Small intestine (tissue), 7 donors: ENCODE data around the gene COL25A1. TPM values are rescaled to one million over a fixed set of nuclear protein-coding genes. Genes with fewer than 3 reads are reported as not detected.

Source experiments
- DNase-seq, 2 donors: peaks; one replicate each; pipeline versions ENCODE4 v3.0.0 to v3.0.0-alpha.2; 2013
- FAIRE-seq: peaks from 2 replicates; lab custom pipeline; 2012; peaks lifted over from hg19 to GRCh38; lab: Jason Lieb, UNC
- H3K27ac ChIP-seq, 3 donors: one replicate each; pipeline ENCODE4 v1.5.1; 2013; ENCODE audit warnings: low read length in 2 of 3, mild to moderate bottlenecking in 2 of 3, control low read depth in 1 of 3, inconsistent platforms in 1 of 3, low read depth in 1 of 3, moderate library complexity in 1 of 3
- H3K27me3 ChIP-seq, 3 donors: one replicate each; pipeline ENCODE4 v1.6.1; 2013; ENCODE audit warnings: low read length in 3 of 3, inconsistent platforms in 1 of 3; ENCODE audit not compliant: control insufficient read depth in 3 of 3, insufficient read depth in 3 of 3
- H3K36me3 ChIP-seq, 3 donors: one replicate each; pipeline ENCODE4 v1.6.1; 2013; ENCODE audit warnings: low read length in 3 of 3, inconsistent platforms in 1 of 3, low read depth in 1 of 3, mild to moderate bottlenecking in 1 of 3, moderate library complexity in 1 of 3; ENCODE audit not compliant: control insufficient read depth in 3 of 3, insufficient read depth in 2 of 3
- H3K4me1 ChIP-seq, 3 donors: one replicate each; pipeline ENCODE4 v1.6.1; 2013; ENCODE audit warnings: low read length in 2 of 3, inconsistent platforms in 1 of 3, low read depth in 1 of 3, mild to moderate bottlenecking in 1 of 3, moderate library complexity in 1 of 3; ENCODE audit not compliant: control insufficient read depth in 3 of 3, insufficient read depth in 2 of 3
- H3K4me3 ChIP-seq, 3 donors: one replicate each; pipeline ENCODE4 v1.5.1; 2013; ENCODE audit warnings: low read length in 3 of 3, control low read depth in 1 of 3, inconsistent platforms in 1 of 3, low read depth in 1 of 3, mild to moderate bottlenecking in 1 of 3, moderate library complexity in 1 of 3
- H3K9me3 ChIP-seq, 2 donors: one replicate each; pipeline ENCODE4 v1.6.1; 2013; ENCODE audit warnings: low read depth in 1 of 2, low read length in 1 of 2; ENCODE audit not compliant: control insufficient read depth in 2 of 2, insufficient read depth in 1 of 2
- WGBS, 3 donors: extraction: QIAGEN DNeasy Blood & Tissue Kit; methylation state at CpG; one replicate each; pipeline ENCODE4 v1.1.7; 2013; 5-methylcytosine and 5-hydroxymethylcytosine counted together
- polyA plus RNA-seq, 4 donors: library from polyadenylated mRNA; stranded (reverse) in 3 of 4; unstranded in 1 of 4; fragments of 200-250 nt in 3 of 4; fragments of 120-200 nt in 1 of 4; gene quantifications; one replicate each; pipeline versions ENCODE4 v1.2.1 to v1.2.3, GENCODE V29; 2013
- donor health status: healthy with polysubstance abuse.
- donor health status: control.
- donor health status: control.
- donor health status: Bipolar disorder and iron deficiency.
- donor health status: healthy.

The COL25A1 gene
- polyA plus RNA-seq, 4 donors = 0.24 to 6.2 (median 2.5) TPM

DNA sequence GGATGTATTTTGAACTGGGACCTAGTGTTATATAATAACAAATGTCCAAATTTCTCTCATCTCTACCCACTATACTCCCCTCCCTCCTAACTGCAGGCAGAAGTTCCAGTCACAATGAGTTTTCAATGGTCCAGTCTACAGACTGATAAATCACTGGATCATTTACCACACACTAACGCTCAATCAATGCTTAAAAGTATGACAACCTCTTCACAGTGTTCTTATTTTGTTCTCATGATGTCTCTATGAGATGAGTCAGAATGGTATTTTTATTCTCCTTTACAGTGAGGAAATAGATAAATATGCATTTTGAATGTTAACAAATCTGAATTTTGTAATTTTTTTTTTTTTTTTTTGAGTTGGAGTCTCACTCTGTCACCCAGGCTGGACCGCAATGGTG, 455.9 kb downstream of the COL25A1 start:
- Histone ChIP-seq H3K9me3 (no peaks in the 10 kb centered on the region), H3K27me3 (no peaks in the 10 kb centered on the region), H3K4me1 (no peaks in the 10 kb centered on the region), H3K4me3 (no peak overlapping the region), H3K27ac (no peak overlapping the region), H3K36me3 (no peaks in the 10 kb centered on the region)
- no peak for FAIRE-seq
- no peak for DNase-seq
- WGBS, 3 donors = 72 to 91% (median 83%) methylated on average over 2 of the region's 2 CpGs

DNA sequence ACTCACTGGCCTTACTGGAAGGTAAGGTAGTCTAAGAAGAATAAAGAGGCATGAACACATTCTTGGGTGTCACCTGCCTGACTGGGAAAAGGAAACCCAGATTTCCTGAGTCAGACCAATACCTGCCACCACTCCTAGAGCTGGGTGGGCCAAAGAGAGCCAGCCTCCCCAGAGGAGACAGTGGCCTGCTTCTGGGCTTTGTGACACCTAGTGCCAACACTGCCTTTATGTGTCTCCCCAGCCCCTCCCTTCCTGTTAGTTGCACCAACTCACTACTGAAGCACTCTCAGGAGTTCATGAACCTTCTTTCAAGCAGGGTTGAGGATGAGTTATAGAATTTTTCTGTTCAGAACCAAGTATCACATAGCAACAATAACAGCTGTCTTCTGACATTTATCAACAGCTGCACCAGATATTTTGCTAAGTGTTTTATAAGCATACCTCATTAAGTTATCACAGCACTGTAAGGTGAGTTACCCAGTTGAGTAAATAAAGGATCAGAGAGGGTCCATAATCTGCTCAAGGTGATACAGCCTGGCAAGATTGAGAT, 462.0 kb downstream of the COL25A1 start:
- Histone ChIP-seq H3K4me3 (no peak overlapping the region), H3K4me1 (no peaks in the 10 kb centered on the region), H3K9me3 (no peaks in the 10 kb centered on the region), H3K27ac (no peak overlapping the region), H3K36me3 (no peaks in the 10 kb centered on the region), H3K27me3 (no peaks in the 10 kb centered on the region)
- FAIRE-seq = no peak
- DNase-seq = no peak

DNA sequence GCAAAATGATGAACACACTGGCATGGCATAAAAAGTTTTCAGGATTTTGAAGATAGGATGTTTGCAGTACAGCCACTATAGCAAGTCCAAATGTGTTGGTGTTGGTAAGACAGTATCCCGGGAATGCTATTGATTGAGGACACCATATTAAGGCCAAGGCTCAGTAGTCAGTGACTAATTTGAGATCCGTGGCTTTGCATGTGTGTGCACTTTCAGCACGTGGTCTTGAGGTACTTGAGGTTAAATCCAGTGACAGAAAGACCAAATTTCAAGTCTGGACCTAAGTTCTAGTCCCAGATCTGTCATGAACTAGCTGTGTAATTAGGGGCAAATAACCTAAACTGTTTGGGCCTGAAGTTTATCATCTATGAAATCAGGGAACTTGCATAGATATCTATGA, 463.1 kb downstream of the COL25A1 start:
- Histone ChIP-seq H3K4me3 (no peak overlapping the region), H3K27me3 (no peaks in the 10 kb centered on the region), H3K9me3 (no peaks in the 10 kb centered on the region), H3K4me1 (no peaks in the 10 kb centered on the region), H3K36me3 (no peaks in the 10 kb centered on the region), H3K27ac (no peak overlapping the region)
- WGBS, 3 donors = 77 to 82% (median 78%) methylated on average over 3 of the region's 3 CpGs
- no peak for FAIRE-seq
- no peak for DNase-seq

DNA sequence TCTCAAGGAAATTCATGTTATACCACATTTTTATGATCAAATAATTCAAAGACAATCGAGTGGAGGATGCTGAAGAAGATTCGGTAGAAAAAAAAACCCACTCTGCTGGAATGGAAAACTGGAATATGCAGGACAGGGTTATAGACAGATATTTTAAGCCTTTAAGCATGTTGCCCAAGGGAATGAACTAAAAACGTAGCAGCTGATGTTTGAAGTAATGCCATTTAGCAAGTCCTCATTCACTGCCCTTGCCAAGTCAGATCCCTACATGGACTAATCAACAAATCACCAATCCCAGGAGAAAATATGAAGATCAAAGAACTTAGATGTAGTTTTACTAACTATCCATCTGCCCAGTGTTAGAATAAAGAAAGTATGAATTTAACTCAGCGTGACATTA, 464.0 kb downstream of the COL25A1 start:
- WGBS, 3 donors = 83 to 87% (median 87%) methylated on average over 4 of the region's 4 CpGs
- no peaks in the 10 kb centered on the region for H3K4me1 ChIP-seq
- H3K36me3 ChIP-seq = no peaks in the 10 kb centered on the region
- no peak overlapping the region for H3K27ac ChIP-seq
- H3K27me3 ChIP-seq = peaks cover 0 to 5% (median 0%) of the 10 kb centered on the region in 3 donors
- no peaks in the 10 kb centered on the region for H3K9me3 ChIP-seq
- DNase-seq = no peak
- no peak for FAIRE-seq
- H3K4me3 ChIP-seq = no peak overlapping the region

DNA sequence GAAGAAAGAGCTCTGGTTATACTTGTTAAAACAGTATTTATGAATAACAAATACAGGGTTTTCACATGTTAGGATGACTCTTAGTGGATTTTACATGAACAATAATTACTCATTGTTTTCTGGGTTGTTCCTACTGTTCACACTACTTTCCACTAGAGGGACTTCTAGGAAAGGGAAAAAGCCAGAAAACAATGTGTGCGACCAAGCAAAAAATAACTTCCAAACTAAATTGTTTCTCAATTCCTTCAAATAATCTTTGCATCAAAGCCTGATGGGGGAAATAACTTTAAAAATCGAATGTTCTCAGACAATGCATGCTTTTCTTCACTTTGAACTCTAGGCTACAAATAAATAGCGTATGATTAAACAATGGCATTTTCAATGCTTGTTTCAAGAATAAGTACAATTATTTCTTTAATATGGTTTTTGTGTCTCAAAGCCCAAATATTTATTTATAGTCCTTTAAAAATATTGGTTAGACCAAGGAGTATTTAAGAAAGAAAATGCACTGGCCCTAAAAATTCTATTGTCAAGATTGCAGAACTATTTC, 467.5 kb downstream of the COL25A1 start:
- H3K36me3 ChIP-seq = no peaks in the 10 kb centered on the region
- FAIRE-seq = peak; percentile 47
- DNase-seq = peak; percentile 31 to 43
- H3K9me3 ChIP-seq = no peaks in the 10 kb centered on the region
- 30 to 34% (median 30%) methylated on average over 3 of the region's 3 CpGs for WGBS, 3 donors
- no peak overlapping the region for H3K27ac ChIP-seq
- peaks cover 0 to 2% (median 0%) of the 10 kb centered on the region in 3 donors for H3K4me1 ChIP-seq
- H3K4me3 ChIP-seq = no peak overlapping the region
- peaks cover 0 to 11% (median 0%) of the 10 kb centered on the region in 3 donors for H3K27me3 ChIP-seq

DNA sequence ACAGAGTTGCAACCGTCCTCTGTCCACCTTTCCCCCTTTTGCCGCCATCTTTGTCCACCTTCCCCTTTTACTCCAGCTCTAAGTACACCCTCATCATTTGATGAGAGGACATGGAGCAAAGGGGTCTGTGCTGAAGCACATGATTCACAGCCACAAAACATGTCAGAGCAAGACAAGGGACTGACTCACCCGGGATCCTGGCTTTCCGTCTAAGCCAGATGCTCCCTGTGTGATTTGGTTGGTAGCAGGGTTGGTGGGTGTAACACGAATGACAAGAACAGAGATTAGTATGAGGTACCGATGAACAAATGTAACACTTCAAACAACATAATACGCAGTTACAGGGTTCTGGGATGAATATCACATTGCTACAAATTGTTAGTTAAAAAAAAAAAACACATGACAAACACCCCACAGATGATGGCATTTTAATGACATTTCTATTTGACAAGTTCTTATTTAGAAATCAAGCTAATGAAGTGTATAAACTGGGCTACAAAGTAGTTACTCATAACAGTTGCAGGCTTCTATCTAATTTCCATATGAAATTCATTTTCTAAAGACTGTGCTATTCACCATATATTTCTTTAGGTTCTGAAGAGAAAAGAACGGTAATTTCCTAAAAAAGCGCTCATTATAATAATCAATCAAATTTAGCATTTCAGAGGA, 468.2 kb downstream of the COL25A1 start:
- WGBS, 3 donors = 78 to 82% (median 78%) methylated on average over 9 of the region's 9 CpGs
- FAIRE-seq (no peak), DNase-seq (no peak)
- no peaks in the 10 kb centered on the region for H3K9me3 ChIP-seq
- H3K27ac ChIP-seq = no peak overlapping the region
- peaks cover 0 to 11% (median 2%) of the 10 kb centered on the region in 3 donors for H3K27me3 ChIP-seq
- H3K36me3 ChIP-seq = no peaks in the 10 kb centered on the region
- H3K4me1 ChIP-seq = peaks cover 0 to 2% (median 0%) of the 10 kb centered on the region in 3 donors
- H3K4me3 ChIP-seq = no peak overlapping the region

DNA sequence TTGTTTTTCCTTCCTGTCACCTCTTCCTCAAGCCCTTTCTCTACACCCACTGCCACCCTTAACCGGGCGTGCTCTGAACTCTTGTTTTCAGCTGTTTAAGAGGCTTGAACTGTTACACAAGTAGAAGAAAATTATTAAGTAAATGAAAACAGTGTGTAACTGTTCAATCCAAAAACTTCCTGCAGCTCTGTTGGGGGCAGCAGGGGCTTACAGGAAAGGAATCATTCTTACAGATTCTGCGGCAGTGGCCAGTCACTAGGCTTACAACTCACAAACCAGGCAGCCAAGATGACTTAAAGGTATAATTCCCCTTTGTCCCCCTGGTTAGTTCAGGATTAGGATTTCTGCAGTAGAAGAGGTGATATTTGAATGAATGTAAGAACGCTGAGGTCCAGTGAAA, 469.4 kb downstream of the COL25A1 start:
- H3K9me3 ChIP-seq = no peaks in the 10 kb centered on the region
- no peaks in the 10 kb centered on the region for H3K36me3 ChIP-seq
- FAIRE-seq = no peak
- whole genome bisulfite sequencing, 3 donors = 88 to 92% (median 92%) methylated on average over 4 of the region's 4 CpGs
- no peak overlapping the region for H3K4me3 ChIP-seq
- peaks cover 0 to 2% (median 2%) of the 10 kb centered on the region in 3 donors for H3K4me1 ChIP-seq
- H3K27me3 ChIP-seq = peaks cover 0 to 11% (median 2%) of the 10 kb centered on the region in 3 donors
- H3K27ac ChIP-seq = no peak overlapping the region
- DNase-seq = no peak

DNA sequence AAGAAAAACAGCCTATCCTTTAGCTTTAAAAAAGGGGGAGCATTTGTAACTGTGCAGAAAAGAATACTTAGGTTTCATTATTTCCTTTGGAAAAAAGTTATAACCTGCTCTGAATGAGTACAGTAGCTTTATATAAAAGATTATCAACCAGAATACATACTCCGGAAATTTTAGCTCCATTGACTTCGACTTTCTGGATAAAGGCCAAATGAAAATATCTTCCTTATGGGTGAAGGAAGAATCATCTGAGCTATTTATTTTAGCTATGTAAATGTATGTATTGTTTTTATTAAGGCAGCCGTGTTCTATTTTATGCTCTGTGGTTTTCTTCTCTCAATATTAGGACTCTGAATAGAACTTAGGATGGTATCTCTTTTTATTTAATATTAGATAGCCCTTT, 470.6 kb downstream of the COL25A1 start:
- FAIRE-seq (no peak), DNase-seq (no peak)
- H3K27me3 ChIP-seq = peaks cover 0 to 11% (median 2%) of the 10 kb centered on the region in 3 donors
- 20 to 33% (median 27%) methylated on average over 3 of the region's 3 CpGs for WGBS, 3 donors
- no peak overlapping the region for H3K4me3 ChIP-seq
- no peaks in the 10 kb centered on the region for H3K36me3 ChIP-seq
- H3K4me1 ChIP-seq = peaks cover 0 to 2% (median 2%) of the 10 kb centered on the region in 3 donors
- no peaks in the 10 kb centered on the region for H3K9me3 ChIP-seq
- H3K27ac ChIP-seq = no peak overlapping the region
